H1 (cell line): ENCODE data around the gene AFAP1L2. TPM values are rescaled to one million over a fixed set of nuclear protein-coding genes. Genes with fewer than 3 reads are reported as not detected.

Experiments used
- CTCF ChIA-PET: fragments of 300-600 bp; sonication (Branson Sonifier 250); formaldehyde crosslinking; loops from one replicate; lab custom pipeline; 2021; ENCODE audit not compliant: partially characterized antibody; lab: Charles Lee
- POLR2A ChIA-PET: fragments of 300-600 bp; sonication (Branson Sonifier 250); formaldehyde crosslinking; loops from one replicate; lab custom pipeline; 2021; ENCODE audit warnings: inconsistent platforms; ENCODE audit not compliant: partially characterized antibody; lab: Charles Lee
- DNase-seq, 2 experiments: peaks; one replicate each; pipeline versions ENCODE4 v3.0.0 to v3.0.0-alpha.2; 2010 to 2022; ENCODE audit warnings: low spot score in 2 of 2, low read depth in 1 of 2, mixed read lengths in 1 of 2
- FAIRE-seq: peaks from 2 replicates; lab custom pipeline; 2011; peaks lifted over from hg19 to GRCh38; lab: Jason Lieb, UNC
- H2AFZ ChIP-seq: 2 replicates; pipeline ENCODE4 v1.8.1; 2012; ENCODE audit warnings: low read length, inconsistent platforms
- H2AK5ac ChIP-seq: 2 replicates; pipeline ENCODE4 v1.6.1; 2013; ENCODE audit warnings: low read depth, low read length
- H2BK120ac ChIP-seq: replicated peaks from 2 replicates; pipeline ENCODE3; 2013; ENCODE audit warnings: low read depth, low read length, inconsistent platforms
- H2BK12ac ChIP-seq: 2 replicates; pipeline ENCODE4 v1.6.1; 2013; ENCODE audit warnings: low read depth, low read length
- H2BK15ac ChIP-seq: 2 replicates; pipeline ENCODE4 v1.6.1; 2013; ENCODE audit warnings: low read length
- H2BK20ac ChIP-seq: 2 replicates; pipeline ENCODE4 v1.6.1; 2013; ENCODE audit warnings: low read length
- H2BK5ac ChIP-seq: 2 replicates; pipeline ENCODE4 v1.6.1; 2013; ENCODE audit warnings: low read depth, low read length
- H3K14ac ChIP-seq: 2 replicates; pipeline ENCODE4 v1.6.1; 2013; ENCODE audit warnings: inconsistent platforms; ENCODE audit not compliant: insufficient read length
- H3K18ac ChIP-seq: 2 replicates; pipeline ENCODE4 v1.6.1; 2013; ENCODE audit warnings: low read length; ENCODE audit errors: extremely low read depth
- H3K23ac ChIP-seq: 2 replicates; pipeline ENCODE4 v1.6.1; 2013; ENCODE audit warnings: inconsistent platforms; ENCODE audit not compliant: insufficient read length
- H3K23me2 ChIP-seq: 2 replicates; pipeline ENCODE4 v1.6.1; 2013; ENCODE audit warnings: low read depth, low read length
- H3K27ac ChIP-seq: 2 replicates; pipeline ENCODE4 v1.6.1; 2011; ENCODE audit warnings: low read depth, low read length, inconsistent platforms
- H3K27me3 ChIP-seq, 4 experiments: replicated peaks in 1 of 4; 1 replicate in 1 of 4; 2 replicates in 3 of 4; pipeline versions ENCODE4 v1.6.1 to v1.8.1; 2011 to 2013; ENCODE audit warnings: low read length in 3 of 4, mild to moderate bottlenecking in 3 of 4, inconsistent platforms in 2 of 4, mixed read lengths in 2 of 4, moderate library complexity in 1 of 4; ENCODE audit not compliant: control insufficient read depth in 3 of 4, insufficient read depth in 3 of 4; ENCODE audit errors: extremely low read depth in 1 of 4
- H3K36me3 ChIP-seq, 4 experiments: 2 replicates each; pipeline versions ENCODE4 v1.6.1 to v1.8.1; 2011 to 2013; ENCODE audit warnings: mild to moderate bottlenecking in 4 of 4, low read length in 3 of 4, moderate library complexity in 2 of 4, control low read depth in 1 of 4, inconsistent platforms in 1 of 4; ENCODE audit not compliant: insufficient read depth in 4 of 4, control insufficient read depth in 2 of 4
- H3K4ac ChIP-seq: replicated peaks from 2 replicates; pipeline ENCODE3; 2013; ENCODE audit warnings: low read length, low read depth, mixed read lengths, inconsistent platforms; ENCODE audit not compliant: insufficient read length
- H3K4me1 ChIP-seq, 4 experiments: replicated peaks in 1 of 4; 1 replicate in 1 of 4; 2 replicates in 3 of 4; pipeline versions ENCODE4 v1.6.1 to v1.8.1; 2011 to 2013; ENCODE audit warnings: low read length in 3 of 4, inconsistent platforms in 2 of 4, mixed read lengths in 1 of 4; ENCODE audit not compliant: insufficient read depth in 4 of 4, control insufficient read depth in 3 of 4
- H3K4me2 ChIP-seq, 2 experiments: 2 replicates each; pipeline versions ENCODE4 v1.6.1 to v1.8.1; 2011 to 2013; ENCODE audit warnings: low read depth in 2 of 2, low read length in 2 of 2, control low read depth in 1 of 2, inconsistent platforms in 1 of 2, mild to moderate bottlenecking in 1 of 2; ENCODE audit not compliant: insufficient read depth in 1 of 2
- H3K4me3 ChIP-seq, 4 experiments: fragments of 200-600, 300-600 bp in 1 of 4; sonication (generic), shearing (Covaris generic), sonication (Bioruptor Twin) in 1 of 4; 2 replicates each; pipeline versions ENCODE4 v1.5.1 to v1.8.1; 2011 to 2016; ENCODE audit warnings: low read length in 4 of 4, low read depth in 3 of 4, control low read depth in 2 of 4, inconsistent platforms in 2 of 4, mild to moderate bottlenecking in 2 of 4, mixed read lengths in 1 of 4, moderate library complexity in 1 of 4; ENCODE audit not compliant: insufficient read depth in 2 of 4; ENCODE audit errors: extremely low read depth in 1 of 4
- H3K56ac ChIP-seq: replicated peaks from 2 replicates; pipeline ENCODE3; 2013; ENCODE audit warnings: low read depth, mild to moderate bottlenecking, mixed read lengths, low read length, inconsistent platforms; ENCODE audit not compliant: insufficient read length
- H3K79me1 ChIP-seq: 2 replicates; pipeline ENCODE4 v1.6.1; 2013; ENCODE audit warnings: low read depth, low read length, control low read depth
- H3K79me2 ChIP-seq, 2 experiments: 2 replicates each; pipeline versions ENCODE4 v1.6.1 to v1.8.1; 2012 to 2013; ENCODE audit warnings: low read length in 2 of 2, mild to moderate bottlenecking in 2 of 2, inconsistent platforms in 1 of 2; ENCODE audit not compliant: insufficient read depth in 2 of 2, control insufficient read depth in 1 of 2
- H3K9ac ChIP-seq, 4 experiments: replicated peaks in 1 of 4; 1 replicate in 1 of 4; 2 replicates in 3 of 4; pipeline versions ENCODE4 v1.6.1 to v1.8.1; 2011 to 2013; ENCODE audit warnings: low read depth in 3 of 4, low read length in 3 of 4, control low read depth in 2 of 4, mild to moderate bottlenecking in 2 of 4, moderate library complexity in 2 of 4, inconsistent platforms in 1 of 4; ENCODE audit errors: extremely low read depth in 1 of 4
- H3K9me3 ChIP-seq, 2 experiments: 2 replicates each; pipeline versions ENCODE4 v1.6.1 to v1.8.1; 2012 to 2013; ENCODE audit warnings: mild to moderate bottlenecking in 2 of 2, moderate library complexity in 2 of 2, control low read depth in 1 of 2, inconsistent platforms in 1 of 2, low read depth in 1 of 2, low read length in 1 of 2, mixed read lengths in 1 of 2; ENCODE audit not compliant: insufficient read depth in 2 of 2
- H4K20me1 ChIP-seq, 2 experiments: replicated peaks in 1 of 2; 2 replicates each; pipeline versions ENCODE3 to v1.8.1; 2011 to 2013; ENCODE audit warnings: inconsistent platforms in 2 of 2, low read length in 2 of 2, mild to moderate bottlenecking in 1 of 2; ENCODE audit not compliant: insufficient read depth in 2 of 2, control insufficient read depth in 1 of 2
- H4K5ac ChIP-seq: 2 replicates; pipeline ENCODE4 v1.6.1; 2013; ENCODE audit warnings: low read length, low read depth, mixed read lengths, inconsistent platforms; ENCODE audit not compliant: insufficient read length
- H4K8ac ChIP-seq: 2 replicates; pipeline ENCODE4 v1.8.0; 2013; ENCODE audit warnings: mild to moderate bottlenecking, moderate library complexity, low read length, inconsistent platforms; ENCODE audit not compliant: insufficient read depth; ENCODE audit errors: extremely low read depth
- H4K91ac ChIP-seq: replicated peaks from 2 replicates; pipeline ENCODE3; 2013; ENCODE audit warnings: low read length, mixed read lengths, inconsistent platforms; ENCODE audit not compliant: insufficient read length
- CHD1 ChIP-seq: IDR thresholded peaks from 2 replicates; pipeline ENCODE4 v1.6.1; 2012; ENCODE audit warnings: low read depth, low read length, improper control_type of control experiment
- CTBP2 ChIP-seq: IDR thresholded peaks from 2 replicates; pipeline ENCODE4 v1.7.0; 2011; ENCODE audit warnings: borderline replicate concordance, mild to moderate bottlenecking, moderate library complexity, mixed read lengths, low read length; ENCODE audit not compliant: insufficient read depth, insufficient read length
- SIN3A ChIP-seq, 2 experiments: IDR thresholded peaks in 1 of 2; conservative IDR thresholded peaks in 1 of 2; 2 replicates each; pipeline ENCODE4 v1.6.1; 2011 to 2012; ENCODE audit warnings: low read length in 2 of 2, improper control_type of control experiment in 1 of 2, low read depth in 1 of 2, mild to moderate bottlenecking in 1 of 2
- YY1 ChIP-seq: IDR thresholded peaks from 2 replicates; pipeline ENCODE4 v1.6.1; 2011; ENCODE audit warnings: low read depth, mild to moderate bottlenecking, low read length
- WGBS, 2 experiments: shearing (Covaris generic) in 1 of 2; methylation state at CpG; one replicate each; pipeline versions ENCODE4 v1.1.6 to v1.1.7; 2013 to 2015; ENCODE audit warnings: low lambda C conversion rate in 2 of 2, mixed read lengths in 2 of 2, inconsistent platforms in 1 of 2, low coverage in 1 of 2, missing lambda C conversion rate in 1 of 2; ENCODE audit not compliant: insufficient replicate concordance in 2 of 2, insufficient coverage in 1 of 2, insufficient read length in 1 of 2; ENCODE audit errors: extremely low coverage in 1 of 2, missing lambda C conversion rate in 1 of 2; 5-methylcytosine and 5-hydroxymethylcytosine counted together
- polyA plus RNA-seq, 7 experiments: library from polyadenylated mRNA; depleted of rRNA in 3 of 7; stranded (reverse) in 5 of 7; unstranded in 2 of 7; fragments of >200 nt in 5 of 7; fragments of 200-250 nt in 2 of 7; gene quantifications; 1 replicate in 5 of 7; 2 replicates in 1 of 7; 4 replicates in 1 of 7; pipeline versions ENCODE4 v1.2.1 to v1.2.3, GENCODE V29; 2011 to 2013; ENCODE audit warnings: missing spikeins in 2 of 7, mixed read lengths in 2 of 7
- total RNA-seq: library from RNA; stranded (reverse); fragmentation: NEBNext Ultra II Directional; extraction: Animal tissue kit (Norgen Biotek cat#: 25700); gene quantifications from 2 replicates; pipeline ENCODE4 v1.2.1, GENCODE V29; 2021

The AFAP1L2 gene
- total and polyA plus RNA-seq, 2 of the 8 experiments (the other 6 are each of a cell fraction or from before 2014, with no cell fraction given): 3.9 to 6.4 TPM

DNA sequence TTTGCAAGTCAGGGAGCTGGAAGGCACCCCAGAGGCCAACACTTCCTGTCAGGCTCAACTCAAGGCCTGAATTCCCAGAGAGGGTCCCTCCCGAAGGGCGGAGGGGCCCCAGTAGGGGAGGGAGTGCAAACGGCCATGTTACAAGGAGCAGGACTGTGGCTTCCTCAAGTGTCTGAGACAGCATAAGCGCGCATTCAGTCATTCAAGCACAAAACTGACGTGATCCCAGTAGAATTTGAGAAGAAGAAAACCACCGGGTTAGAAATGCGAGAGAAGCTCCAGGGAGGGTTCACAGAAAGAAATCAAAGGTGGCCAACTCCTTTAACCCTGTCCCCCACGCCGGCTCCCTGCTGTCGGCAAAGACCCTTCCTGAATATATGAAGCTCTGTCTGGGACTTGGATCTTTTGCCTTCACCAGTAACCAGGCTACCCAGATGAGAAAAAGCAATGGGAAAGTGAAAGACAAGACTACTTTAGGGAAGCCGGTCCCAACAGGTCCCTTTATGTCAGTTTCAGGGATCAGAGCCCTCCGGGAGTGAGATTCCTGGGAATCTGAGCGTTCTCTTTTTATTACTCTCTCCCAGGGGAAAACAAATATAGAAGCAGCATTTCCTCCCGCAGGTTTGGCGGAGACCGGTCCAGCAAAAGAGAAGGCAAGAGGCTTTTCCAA lies 1.3 kb downstream of the AFAP1L2 start:
- Histone ChIP-seq H3K56ac (no peak overlapping the region), H3K18ac (no peak overlapping the region), H3K27me3 (peaks cover 9 to 30% (median 25%) of the 10 kb centered on the region in 4 experiments), H2BK12ac (no peak overlapping the region), H3K79me2 (no peaks in the 10 kb centered on the region), H2BK5ac (no peak overlapping the region), H2AFZ (0 out of 2 replicates have a peak overlapping the region, but pooled peaks have one; percentile 16), H3K14ac (no peak overlapping the region), H4K5ac (no peak overlapping the region), H2BK120ac (no peak overlapping the region), H3K4me3 (peak overlapping the region; percentile 59 to 75 (median 64)), H4K20me1 (no peaks in the 10 kb centered on the region), H3K36me3 (no peaks in the 10 kb centered on the region), H2BK15ac (no peak overlapping the region), H3K4ac (no peak overlapping the region), H3K4me2 (peak overlapping the region; percentile 91 to 94), H2AK5ac (no peak overlapping the region), H4K91ac (no peak overlapping the region), H4K8ac (no peak overlapping the region), H3K23me2 (peaks cover 16% of the 10 kb centered on the region; the same call in 1 of the 2 replicates), H3K9ac (no peak overlapping the region), H3K4me1 (peaks cover 0 to 10% (median 2%) of the 10 kb centered on the region in 4 experiments; a peak in 4 of 7 replicates), H3K9me3 (no peaks in the 10 kb centered on the region), H2BK20ac (no peak overlapping the region), H3K27ac (no peak overlapping the region), H3K23ac (no peak overlapping the region), H3K79me1 (no peaks in the 10 kb centered on the region)
- FAIRE-seq (no peak), DNase-seq (no peak)
- CTCF ChIA-PET: interaction anchor here (0.6 to 8.6 kb wide), 24 partner anchors 8 to 147 kb away, joined by 3 to 80 read pairs (median 5); no protein-coding TSS in a partner anchor
- POLR2A ChIA-PET: interaction anchor here (1.5 to 1.7 kb wide), 2 partner anchors 26 to 99 kb away, joined by 3 to 4 read pairs; no protein-coding TSS in a partner anchor
- TF ChIP-seq SIN3A (conservative IDR thresholded peaks at IDR 0.05 in 1 of 2, IDR thresholded peaks at IDR 0.05 in 1 of 2; ENCODE audit: low read depth in 1 of 2, low read length in 2 of 2) (peak in 1 of 2 experiments; percentile 22; a peak in 1 of 4 replicates), CHD1 (no peak), CTBP2 (peak; percentile 28), YY1 (0 out of 2 replicates have a peak, but pooled peaks have one; percentile 35)
- WGBS, 2 experiments: 9% methylated on average over 17 of the region's 17 CpGs; no CpG with 5 or more reads in 1 of the 2 experiments
